IMR-90 (cell line): ENCODE results near the gene PAN3. TPM values are rescaled to one million over a fixed set of nuclear protein-coding genes. Genes with fewer than 3 reads are reported as not detected.

Experiments used
- ATAC-seq: fragments of 200-7000 bp; cut with Tn5 transposase; 2 replicates; pipeline ENCODE4 v1.9.1; 2020; ENCODE audit warnings: low read depth, mild to moderate bottlenecking, moderate library complexity
- BruUV-seq: library from RNA; stranded (reverse); fragments of 400-500 nt; replicated peaks from 2 replicates; lab custom pipeline; 2021; lab: Mats Ljungman, UMichigan
- CTCF ChIA-PET: fragments of 300-600 bp; formaldehyde crosslinking; extraction: SDS; loops from one replicate; lab custom pipeline; 2021; ENCODE audit warnings: antibody characterized with exemption; lab: Yijun Ruan, JAX
- POLR2A ChIA-PET: fragments of 300-600 bp; sonication (Branson Sonifier 250); formaldehyde crosslinking; loops from one replicate; lab custom pipeline; 2022; ENCODE audit warnings: antibody characterized with exemption; ENCODE audit not compliant: unreplicated experiment; lab: Charles Lee
- DNase-seq: peaks from one replicate; pipeline ENCODE4 v3.0.0; 2013
- H2AFZ ChIP-seq: replicated peaks from 2 replicates; pipeline ENCODE3; 2013; ENCODE audit warnings: low read length, mild to moderate bottlenecking; ENCODE audit not compliant: poor library complexity
- H2AK5ac ChIP-seq: 2 replicates; pipeline ENCODE4 v1.6.1; 2013; ENCODE audit warnings: low read depth, low read length, inconsistent platforms
- H2AK9ac ChIP-seq: replicated peaks from 2 replicates; pipeline ENCODE3; 2013; ENCODE audit warnings: mild to moderate bottlenecking, low read depth, low read length, moderate library complexity; ENCODE audit not compliant: poor library complexity
- H2BK120ac ChIP-seq: 2 replicates; pipeline ENCODE4 v1.6.1; 2013; ENCODE audit warnings: low read depth, low read length, inconsistent platforms
- H2BK15ac ChIP-seq: 3 replicates; pipeline ENCODE4 v1.6.1; 2013; ENCODE audit warnings: low read depth, low read length, inconsistent platforms
- H2BK20ac ChIP-seq: 2 replicates; pipeline ENCODE4 v1.6.1; 2013; ENCODE audit warnings: low read depth, mild to moderate bottlenecking, inconsistent platforms, low read length, moderate library complexity
- H2BK5ac ChIP-seq: 2 replicates; pipeline ENCODE4 v1.6.1; 2013; ENCODE audit warnings: mild to moderate bottlenecking, low read depth, low read length, inconsistent platforms; ENCODE audit not compliant: poor library complexity, severe bottlenecking
- H3K14ac ChIP-seq: replicated peaks from 2 replicates; pipeline ENCODE4 v1.6.1; 2013; ENCODE audit warnings: low read depth, low read length, inconsistent platforms
- H3K18ac ChIP-seq: 2 replicates; pipeline ENCODE4 v1.6.1; 2013; ENCODE audit warnings: low read depth, low read length, control low read depth
- H3K23ac ChIP-seq: 2 replicates; pipeline ENCODE4 v1.6.1; 2013; ENCODE audit warnings: low read depth, low read length, inconsistent platforms
- H3K27ac ChIP-seq: 2 replicates; pipeline ENCODE4 v1.5.1; 2013; ENCODE audit warnings: mild to moderate bottlenecking, control low read depth, low read length; ENCODE audit not compliant: insufficient read depth
- H3K27me3 ChIP-seq: 2 replicates; pipeline ENCODE4 v1.6.1; 2013; ENCODE audit warnings: low read length; ENCODE audit not compliant: control insufficient read depth, insufficient read depth
- H3K36me3 ChIP-seq: 2 replicates; pipeline ENCODE4 v1.6.1; 2013; ENCODE audit warnings: low read length, mixed read lengths; ENCODE audit not compliant: control insufficient read depth, insufficient read depth
- H3K4ac ChIP-seq: 2 replicates; pipeline ENCODE4 v1.6.1; 2013; ENCODE audit warnings: low read depth, low read length, inconsistent platforms
- H3K4me1 ChIP-seq: 2 replicates; pipeline ENCODE4 v1.6.1; 2013; ENCODE audit warnings: low read length, mixed read lengths; ENCODE audit not compliant: control insufficient read depth, insufficient read depth
- H3K4me2 ChIP-seq: 2 replicates; pipeline ENCODE4 v1.6.1; 2013; ENCODE audit warnings: low read depth, mild to moderate bottlenecking, control low read depth, low read length, moderate library complexity
- H3K4me3 ChIP-seq: 2 replicates; pipeline ENCODE4 v1.5.1; 2013; ENCODE audit warnings: low read depth, mild to moderate bottlenecking, control low read depth, low read length, moderate library complexity; ENCODE audit not compliant: insufficient read depth
- H3K56ac ChIP-seq: 2 replicates; pipeline ENCODE4 v1.6.1; 2013; ENCODE audit warnings: low read length, inconsistent platforms; ENCODE audit not compliant: insufficient read depth; ENCODE audit errors: extremely low read depth
- H3K79me1 ChIP-seq, 2 experiments: 2 replicates each; pipeline ENCODE4 v1.6.1; 2013; ENCODE audit warnings: low read length in 2 of 2, inconsistent platforms in 1 of 2, low read depth in 1 of 2
- H3K9ac ChIP-seq: 2 replicates; pipeline ENCODE4 v1.6.1; 2013; ENCODE audit warnings: low read depth, low read length, control low read depth
- H3K9me1 ChIP-seq: 2 replicates; pipeline ENCODE4 v1.6.1; 2013; ENCODE audit warnings: low read length, inconsistent platforms; ENCODE audit not compliant: insufficient read depth
- H3K9me3 ChIP-seq: 2 replicates; pipeline ENCODE4 v1.6.1; 2013; ENCODE audit warnings: low read length; ENCODE audit not compliant: control insufficient read depth, insufficient read depth
- H4K20me1 ChIP-seq: 2 replicates; pipeline ENCODE4 v1.6.1; 2013; ENCODE audit warnings: low read length, inconsistent platforms; ENCODE audit not compliant: insufficient read depth
- H4K5ac ChIP-seq: 2 replicates; pipeline ENCODE4 v1.6.1; 2013; ENCODE audit warnings: mild to moderate bottlenecking, low read depth, low read length, control low read depth
- H4K8ac ChIP-seq, 2 experiments: 2 replicates each; pipeline ENCODE4 v1.6.1; 2013; ENCODE audit warnings: low read depth in 2 of 2, low read length in 2 of 2, control low read depth in 1 of 2, inconsistent platforms in 1 of 2
- H4K91ac ChIP-seq: 2 replicates; pipeline ENCODE4 v1.6.1; 2013; ENCODE audit warnings: low read depth, low read length, inconsistent platforms; ENCODE audit not compliant: insufficient read depth
- CHD1 ChIP-seq: IDR thresholded peaks from 2 replicates; pipeline ENCODE4 v1.6.1; 2012; ENCODE audit warnings: low read depth, low read length, improper control_type of control experiment
- CTCF ChIP-seq: conservative IDR thresholded peaks from 2 replicates; pipeline ENCODE4 v1.5.1; 2012; ENCODE audit warnings: mild to moderate bottlenecking, low read depth, low read length, improper control_type of control experiment
- ELK1 ChIP-seq: fragments of 150-350 bp; IDR thresholded peaks from 2 replicates; pipeline ENCODE4 v1.6.1; 2016; ENCODE audit warnings: low read depth, mild to moderate bottlenecking, low read length, moderate library complexity, borderline replicate concordance
- FOS ChIP-seq: fragments of 150-350 bp; IDR thresholded peaks from 2 replicates; pipeline ENCODE4 v1.6.1; 2016; ENCODE audit warnings: low read depth, low read length
- MAFK ChIP-seq: IDR thresholded peaks from 2 replicates; pipeline ENCODE4 v1.6.1; 2012; ENCODE audit warnings: low read depth, low read length, improper control_type of control experiment
- MAZ ChIP-seq: IDR thresholded peaks from 2 replicates; pipeline ENCODE4 v1.6.1; 2012; ENCODE audit warnings: low read depth, mild to moderate bottlenecking, low read length, improper control_type of control experiment, moderate library complexity, borderline replicate concordance
- MXI1 ChIP-seq: IDR thresholded peaks from 2 replicates; pipeline ENCODE4 v1.6.1; 2012; ENCODE audit warnings: low read depth, mild to moderate bottlenecking, low read length, moderate library complexity, borderline replicate concordance
- NFE2L2 ChIP-seq: fragments of 150-350 bp; IDR thresholded peaks from 2 replicates; pipeline ENCODE4 v1.6.1; 2016; ENCODE audit warnings: low read depth, mild to moderate bottlenecking, low read length
- POLR2A ChIP-seq: IDR thresholded peaks from 2 replicates; pipeline ENCODE4 v1.6.1; 2012; ENCODE audit warnings: mild to moderate bottlenecking, low read depth, low read length
- RCOR1 ChIP-seq: IDR thresholded peaks from 2 replicates; pipeline ENCODE4 v1.6.1; 2012; ENCODE audit warnings: mild to moderate bottlenecking, low read length, improper control_type of control experiment; ENCODE audit not compliant: insufficient replicate concordance
- WGBS, 2 experiments: methylation state at CpG; one replicate each; pipeline versions ENCODE4 v1.1.5 to v1.1.7; 2013; ENCODE audit warnings: missing lambda C conversion rate in 2 of 2; ENCODE audit not compliant: insufficient read length in 1 of 2; ENCODE audit errors: extremely low coverage in 2 of 2; 5-methylcytosine and 5-hydroxymethylcytosine counted together
- dilution Hi-C: fragments of 300-500 bp; cut with HindIII; formaldehyde crosslinking; loops from one replicate; pipeline ENCODE4 v1.14.3; 2018; ENCODE audit warnings: low sequenced_read_pairs; ENCODE audit not compliant: unreplicated experiment
- in situ Hi-C: fragments of 300-500 bp; cut with MboI; formaldehyde crosslinking; loops from 3 replicates; pipeline ENCODE4 v1.14.3; 2019; ENCODE audit warnings: low sequenced_read_pairs, inconsistent platforms, mixed read lengths
- intact Hi-C: fragments of 100-400 bp; cut with micrococcal nuclease; formaldehyde crosslinking; loops from 2 replicates; pipeline ENCODE4 v1.10.0; 2022
- polyA plus RNA-seq, 3 experiments: library from polyadenylated mRNA; depleted of rRNA; stranded (reverse); fragments of >200 nt; gene quantifications; 2 replicates each; pipeline ENCODE4 v1.2.3, GENCODE V29; 2012; ENCODE audit warnings: low replicate concordance in 1 of 3
- total RNA-seq: library from RNA; depleted of rRNA; stranded (reverse); fragments of >200 nt; gene quantifications from 2 replicates; pipeline ENCODE4 v1.2.3, GENCODE V29; 2012

Gene PAN3
- total and polyA plus RNA-seq, 2 of the 4 experiments (the other 2 are of a cell fraction), result 6.6 to 15.1 TPM

- Histone ChIP-seq H3K4me3 (no peak overlapping the region), H2BK20ac (no peak overlapping the region), H3K4ac (no peak overlapping the region), H3K56ac (no peak overlapping the region), H4K20me1 (peaks cover 6% of the 10 kb centered on the region), H3K4me1 (peaks cover 2% of the 10 kb centered on the region; the same call in 1 of the 2 replicates), H2AK9ac (no peak overlapping the region), H3K27ac (no peak overlapping the region), H2AK5ac (no peak overlapping the region), H2AFZ (no peak overlapping the region), H4K5ac (no peak overlapping the region), H2BK120ac (no peak overlapping the region), H3K79me1 (peaks cover 35 to 52% of the 10 kb centered on the region in 2 experiments), H4K8ac (no peak overlapping the region), H3K18ac (no peak overlapping the region), H4K91ac (no peak overlapping the region), H3K4me2 (no peak overlapping the region), H3K9ac (no peak overlapping the region), H3K36me3 (0 out of 2 replicates have a peak, but pooled peaks cover 1% of the 10 kb centered on the region), H3K9me3 (no peaks in the 10 kb centered on the region), H3K23ac (no peak overlapping the region), H2BK15ac (no peak overlapping the region), H3K9me1 (peaks cover 9% of the 10 kb centered on the region; the same call in 1 of the 2 replicates), H3K27me3 (no peaks in the 10 kb centered on the region), H2BK5ac (no peak overlapping the region), H3K14ac (no peak overlapping the region)
- ChIA-PET POLR2A (no interaction called here), CTCF (no interaction called here)
- in situ Hi-C loops (no loop called here), dilution Hi-C loops (no loop called here), intact Hi-C loops (no loop called here)
- ATAC-seq (no peak), DNase-seq (no peak)
- WGBS, 2 experiments, result 100% methylated on average over 2 of the region's 5 CpGs; no CpG with 5 or more reads in 1 of the 2 experiments
- TF ChIP-seq CTCF, result no peak
- TF ChIP-seq MAFK, result no peak
- TF ChIP-seq MXI1, result no peak
- TF ChIP-seq FOS, result no peak
- TF ChIP-seq POLR2A, result no peak
- TF ChIP-seq CHD1, result no peak
- TF ChIP-seq MAZ, result no peak
- no peak for TF ChIP-seq RCOR1
- no peak for TF ChIP-seq NFE2L2
- no peak for TF ChIP-seq ELK1
- BruUV-seq, result no TSS peak
These were observed 32.9 kb downstream of the PAN3 start for GRCh38 chr13:28171266-28171665.
